ENCODE measurements around the gene UROS. TPM values are rescaled to one million over a fixed set of nuclear protein-coding genes. Genes with fewer than 3 reads are reported as not detected.

Gene UROS
- total RNA-seq, 1 donor from 2014 or later: 64.6 TPM

DNA sequence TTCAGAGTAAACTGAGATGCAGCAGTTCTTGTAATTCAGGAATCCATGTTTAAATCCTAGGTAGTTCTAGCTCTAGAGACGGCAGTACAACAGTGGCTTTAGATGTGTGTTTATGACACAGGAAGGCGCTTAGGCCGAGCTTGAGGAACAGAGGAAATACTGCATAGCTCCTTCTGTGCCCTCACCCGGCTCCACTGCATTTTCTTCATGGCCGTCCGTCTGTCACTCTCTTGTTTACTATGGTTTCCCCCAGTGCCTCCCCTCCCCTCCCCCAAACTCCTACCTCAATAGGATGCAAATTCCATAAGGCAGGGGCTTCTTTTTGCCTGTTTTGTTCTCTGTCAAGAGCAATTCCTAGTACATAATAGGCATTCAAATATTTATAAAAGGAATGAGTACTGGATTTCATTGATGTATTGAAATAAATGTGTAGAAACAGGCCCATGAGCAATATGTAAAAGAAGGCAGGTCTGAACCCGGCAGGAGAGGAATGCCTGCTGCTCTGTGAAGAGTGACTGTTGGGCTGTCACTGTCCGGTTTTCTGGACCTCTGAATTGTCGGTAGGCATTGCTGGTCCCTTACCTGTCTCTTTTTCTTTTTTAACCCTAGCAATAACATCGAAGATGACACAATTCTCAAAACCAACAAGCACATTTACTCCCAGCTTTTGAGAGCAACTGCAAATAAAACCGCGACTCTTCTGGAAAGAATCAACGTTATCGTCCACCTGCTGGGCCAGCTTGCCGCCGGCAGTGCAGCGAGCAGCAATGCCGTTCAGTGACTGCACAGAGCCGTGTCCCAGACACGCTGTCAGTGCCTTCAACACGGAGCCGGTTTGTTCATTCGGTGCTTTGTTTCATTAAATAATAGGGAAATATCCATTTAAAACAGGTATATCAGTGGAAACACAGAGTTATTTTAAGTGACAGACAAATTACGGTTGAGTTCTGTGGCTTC lies 60.1 kb downstream of the UROS start:
- Histone ChIP-seq H3K9ac (ENCODE audit: low read length) (no peak overlapping the region), H3K4me3 (ENCODE audit: insufficient read depth, low read depth, low read length) (no peak overlapping the region), H3K27ac (ENCODE audit: low read depth, low read length) (no peak overlapping the region), H4K20me1 (ENCODE audit: insufficient read depth, low read length) (no peaks in the 10 kb centered on the region), H3K27me3 (ENCODE audit: insufficient read depth, low read length) (no peaks in the 10 kb centered on the region), H3K36me3 (ENCODE audit: insufficient read depth, low read length) (peaks cover 42% of the 10 kb centered on the region), H3K4me2 (ENCODE audit: low read length) (no peak overlapping the region), H3K79me2 (ENCODE audit: insufficient read depth, low read length) (no peaks in the 10 kb centered on the region), H3K4me1 (ENCODE audit: insufficient read depth, low read length) (peaks cover 3% of the 10 kb centered on the region), H2AFZ (ENCODE audit: low read depth, low read length) (no peak overlapping the region), H3K9me3 (ENCODE audit: insufficient read depth, low read depth, low read length) (no peaks in the 10 kb centered on the region)
- H3K36me3 Mint-ChIP-seq (ENCODE audit: low read depth, unreplicated experiment): peaks cover 23% of the 10 kb centered on the region
- no peaks in the 10 kb centered on the region for H3K27me3 Mint-ChIP-seq (ENCODE audit: low read depth, unreplicated experiment)
- no peak for DNase-seq (ENCODE audit: low read depth)
- peaks cover under 1% of the 10 kb centered on the region for H3K4me1 Mint-ChIP-seq (ENCODE audit: low read depth, unreplicated experiment)
- TF ChIP-seq CTCF (IDR thresholded peaks at IDR 0.05; ENCODE audit: insufficient read depth, low read depth, low read length): no peak
- no peak for TF ChIP-seq EZH2 (IDR thresholded peaks at IDR 0.05; ENCODE audit: insufficient read depth, low read length)
- FAIRE-seq: no peak
- H3K27ac Mint-ChIP-seq (ENCODE audit: unreplicated experiment): no peak overlapping the region
- H3K4me3 Mint-ChIP-seq (ENCODE audit: unreplicated experiment): no peak overlapping the region
- no peaks in the 10 kb centered on the region for H3K9me3 Mint-ChIP-seq (ENCODE audit: unreplicated experiment)

DNA sequence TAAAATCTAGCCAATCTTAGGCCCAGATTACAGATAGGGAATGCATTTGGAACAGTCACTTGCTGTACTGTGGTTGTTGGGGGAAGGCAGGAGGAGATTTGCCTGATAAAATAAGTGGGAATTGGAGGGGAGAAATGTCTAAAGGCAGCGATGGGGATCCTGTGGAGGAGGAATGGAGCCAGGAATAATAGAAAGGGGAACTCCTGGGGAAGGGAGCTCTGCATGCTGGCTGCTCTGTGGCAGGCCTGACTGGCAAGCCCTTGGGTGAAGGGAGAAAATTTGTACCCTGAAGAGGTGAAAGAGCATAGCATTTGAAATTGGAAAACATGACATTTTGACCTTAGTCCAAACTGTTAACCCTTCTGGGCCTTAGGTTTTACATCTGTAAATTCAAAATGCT lies 61.1 kb downstream of the UROS start:
- peaks cover 3% of the 10 kb centered on the region for H4K20me1 ChIP-seq (ENCODE audit: insufficient read depth, low read length)
- peaks cover 42% of the 10 kb centered on the region for H3K36me3 ChIP-seq (ENCODE audit: insufficient read depth, low read length)
- peaks cover 23% of the 10 kb centered on the region for H3K36me3 Mint-ChIP-seq (ENCODE audit: low read depth, unreplicated experiment)
- no peak overlapping the region for H3K27ac ChIP-seq (ENCODE audit: low read depth, low read length)
- no peak overlapping the region for H3K9ac ChIP-seq (ENCODE audit: low read length)
- peaks cover 3% of the 10 kb centered on the region for H3K4me1 ChIP-seq (ENCODE audit: insufficient read depth, low read length)
- H3K27ac Mint-ChIP-seq (ENCODE audit: unreplicated experiment): no peak overlapping the region
- H3K79me2 ChIP-seq (ENCODE audit: insufficient read depth, low read length): no peaks in the 10 kb centered on the region
- H3K4me3 ChIP-seq (ENCODE audit: insufficient read depth, low read depth, low read length): no peak overlapping the region
- no peaks in the 10 kb centered on the region for H3K9me3 Mint-ChIP-seq (ENCODE audit: unreplicated experiment)
- H3K27me3 ChIP-seq (ENCODE audit: insufficient read depth, low read length): no peaks in the 10 kb centered on the region
- no peak overlapping the region for H3K4me2 ChIP-seq (ENCODE audit: low read length)
- no peaks in the 10 kb centered on the region for H3K9me3 ChIP-seq (ENCODE audit: insufficient read depth, low read depth, low read length)
- TF ChIP-seq CTCF (IDR thresholded peaks at IDR 0.05; ENCODE audit: insufficient read depth, low read depth, low read length): no peak
- no peak overlapping the region for H3K4me3 Mint-ChIP-seq (ENCODE audit: unreplicated experiment)
- no peaks in the 10 kb centered on the region for H3K27me3 Mint-ChIP-seq (ENCODE audit: low read depth, unreplicated experiment)
- no peak overlapping the region for H2AFZ ChIP-seq (ENCODE audit: low read depth, low read length)
- no peak for FAIRE-seq
- H3K4me1 Mint-ChIP-seq (ENCODE audit: low read depth, unreplicated experiment): no peaks in the 10 kb centered on the region
- DNase-seq (ENCODE audit: low read depth): no peak

GRCh38 chr10:125757742-125758141 lies 65.3 kb downstream of the UROS start:
- no peaks in the 10 kb centered on the region for H3K4me1 Mint-ChIP-seq (ENCODE audit: low read depth, unreplicated experiment)

More at GRCh38 chr10:125757742-125758141, 65.3 kb downstream of the UROS start:
- Histone ChIP-seq H3K4me1 (ENCODE audit: insufficient read depth, low read length) (peaks cover 3% of the 10 kb centered on the region), H3K36me3 (ENCODE audit: insufficient read depth, low read length) (peaks cover 43% of the 10 kb centered on the region), H3K79me2 (ENCODE audit: insufficient read depth, low read length) (no peaks in the 10 kb centered on the region), H3K9me3 (ENCODE audit: insufficient read depth, low read depth, low read length) (no peaks in the 10 kb centered on the region), H3K27ac (ENCODE audit: low read depth, low read length) (no peak overlapping the region), H4K20me1 (ENCODE audit: insufficient read depth, low read length) (peaks cover 3% of the 10 kb centered on the region), H3K4me3 (ENCODE audit: insufficient read depth, low read depth, low read length) (no peak overlapping the region), H3K9ac (ENCODE audit: low read length) (no peak overlapping the region), H3K27me3 (ENCODE audit: insufficient read depth, low read length) (no peaks in the 10 kb centered on the region), H3K4me2 (ENCODE audit: low read length) (no peak overlapping the region), H2AFZ (ENCODE audit: low read depth, low read length) (no peak overlapping the region)
- Mint-ChIP-seq H3K36me3 (ENCODE audit: low read depth, unreplicated experiment) (peaks cover 19% of the 10 kb centered on the region), H3K9me3 (ENCODE audit: unreplicated experiment) (no peaks in the 10 kb centered on the region), H3K27me3 (ENCODE audit: low read depth, unreplicated experiment) (no peaks in the 10 kb centered on the region), H3K27ac (ENCODE audit: unreplicated experiment) (no peak overlapping the region), H3K4me3 (ENCODE audit: unreplicated experiment) (no peak overlapping the region)
- TF ChIP-seq CTCF (IDR thresholded peaks at IDR 0.05; ENCODE audit: insufficient read depth, low read depth, low read length) (no peak), EZH2 (IDR thresholded peaks at IDR 0.05; ENCODE audit: insufficient read depth, low read length) (no peak)
- no peak for FAIRE-seq
- no peak for DNase-seq (ENCODE audit: low read depth)

Data from astrocyte (in vitro differentiated cells and primary cell).